HEK293T (cell line): ENCODE data around the gene NELFE.

Source experiments
- CTCF ChIA-PET: fragments of 350-600 bp; formaldehyde crosslinking; extraction: SDS; loops from one replicate; lab custom pipeline; 2021; ENCODE audit warnings: antibody characterized with exemption, inconsistent platforms; lab: Yijun Ruan, JAX
- POLR2A ChIA-PET: fragments of 350-600 bp; formaldehyde crosslinking; extraction: SDS; loops from one replicate; lab custom pipeline; 2020; ENCODE audit warnings: antibody characterized with exemption, inconsistent platforms; lab: Yijun Ruan, JAX
- DNase-seq: peaks from one replicate; pipeline ENCODE4 v3.0.0; 2012; ENCODE audit warnings: mixed read lengths; ENCODE audit errors: extremely low spot score
- ARNT ChIP-seq: fragments of 450-650 bp; IDR thresholded peaks from 2 replicates; pipeline ENCODE4 v1.6.1; 2017; ENCODE audit warnings: mild to moderate bottlenecking
- BHLHE40 ChIP-seq: fragments of 450-650 bp; IDR thresholded peaks from 2 replicates; pipeline ENCODE4 v1.6.1; 2016; ENCODE audit warnings: mild to moderate bottlenecking, moderate library complexity, borderline replicate concordance
- CTBP1 ChIP-seq: fragments of 450-650 bp; IDR thresholded peaks from 2 replicates; pipeline ENCODE4 v1.6.1; 2016; ENCODE audit warnings: borderline replicate concordance
- ELF4 ChIP-seq: fragments of 450-650 bp; IDR thresholded peaks from 2 replicates; pipeline ENCODE4 v1.6.1; 2017; ENCODE audit warnings: antibody characterized with exemption
- FOXA1 ChIP-seq: fragments of 450-650 bp; IDR thresholded peaks from 2 replicates; pipeline ENCODE4 v1.6.1; 2016; ENCODE audit warnings: mild to moderate bottlenecking
- FOXK2 ChIP-seq: fragments of 450-650 bp; IDR thresholded peaks from 2 replicates; pipeline ENCODE4 v1.6.1; 2016; ENCODE audit warnings: mild to moderate bottlenecking
- FOXM1 ChIP-seq: fragments of 450-650 bp; IDR thresholded peaks from 2 replicates; pipeline ENCODE4 v1.6.1; 2017; ENCODE audit warnings: mild to moderate bottlenecking, borderline replicate concordance
- HDGF ChIP-seq: fragments of 450-650 bp; IDR thresholded peaks from 2 replicates; pipeline ENCODE4 v1.6.1; 2017; ENCODE audit warnings: antibody characterized with exemption, borderline replicate concordance
- L3MBTL2 ChIP-seq: fragments of 450-650 bp; conservative IDR thresholded peaks from 2 replicates; pipeline ENCODE4 v1.6.1; 2016; ENCODE audit warnings: mild to moderate bottlenecking
- NFRKB ChIP-seq: fragments of 450-650 bp; IDR thresholded peaks from 2 replicates; pipeline ENCODE4 v1.6.1; 2016; ENCODE audit warnings: mild to moderate bottlenecking, moderate library complexity
- SUZ12 ChIP-seq: fragments of 450-650 bp; IDR thresholded peaks from 2 replicates; pipeline ENCODE4 v1.6.1; 2016; ENCODE audit warnings: mild to moderate bottlenecking
- ZNF384 ChIP-seq: fragments of 450-650 bp; IDR thresholded peaks from 2 replicates; pipeline ENCODE4 v1.6.1; 2016
- TF ChIP-seq, protein P1 (sequence below): fragments of 450-650 bp; IDR thresholded peaks from 2 replicates; pipeline ENCODE4 v1.6.1; 2016

Gene NELFE

GRCh38 chr6:31903957-31904356, 54.8 kb downstream of the NELFE start:
- no peak for DNase-seq
- POLR2A ChIA-PET: interaction anchor here (1.2 to 1.9 kb wide), 2 partner anchors 47 to 55 kb away, joined by 3 to 6 read pairs; partner anchors contain the start of genes NELFE and SKIC2
- CTCF ChIA-PET: interaction anchor here (0.9 to 1.2 kb wide), 2 partner anchors 19 to 49 kb away, joined by 3 read pairs; no protein-coding TSS in a partner anchor
- TF ChIP-seq, protein P1, sequence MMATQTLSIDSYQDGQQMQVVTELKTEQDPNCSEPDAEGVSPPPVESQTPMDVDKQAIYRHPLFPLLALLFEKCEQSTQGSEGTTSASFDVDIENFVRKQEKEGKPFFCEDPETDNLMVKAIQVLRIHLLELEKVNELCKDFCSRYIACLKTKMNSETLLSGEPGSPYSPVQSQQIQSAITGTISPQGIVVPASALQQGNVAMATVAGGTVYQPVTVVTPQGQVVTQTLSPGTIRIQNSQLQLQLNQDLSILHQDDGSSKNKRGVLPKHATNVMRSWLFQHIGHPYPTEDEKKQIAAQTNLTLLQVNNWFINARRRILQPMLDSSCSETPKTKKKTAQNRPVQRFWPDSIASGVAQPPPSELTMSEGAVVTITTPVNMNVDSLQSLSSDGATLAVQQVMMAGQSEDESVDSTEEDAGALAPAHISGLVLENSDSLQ: no peak
- TF ChIP-seq NFRKB (no peak), FOXA1 (no peak), FOXM1 (no peak), CTBP1 (no peak), HDGF (no peak), L3MBTL2 (no peak), ELF4 (no peak), SUZ12 (no peak), FOXK2 (no peak), BHLHE40 (no peak), ARNT (no peak), ZNF384 (no peak)
